ENCODE measurements around the gene PPP4R1. TPM values are rescaled to one million over a fixed set of nuclear protein-coding genes. Genes with fewer than 3 reads are reported as not detected.

Gene PPP4R1
- total RNA-seq, 1 donor from 2014 or later, result 132 TPM

GRCh38 chr18:9535430-9535991 lies 78.8 kb downstream of the PPP4R1 start:
- FAIRE-seq (peak; percentile 89), DNase-seq (ENCODE audit: low read depth) (peak; percentile 83)
- peak overlapping the region; percentile 63 for H3K4me2 ChIP-seq (ENCODE audit: low read length)
- TF ChIP-seq EZH2 (IDR thresholded peaks at IDR 0.05; ENCODE audit: insufficient read depth, low read length), result no peak
- no peak for TF ChIP-seq CTCF (IDR thresholded peaks at IDR 0.05; ENCODE audit: insufficient read depth, low read depth, low read length)
- H3K4me1 ChIP-seq (ENCODE audit: insufficient read depth, low read length), result peaks cover 13% of the 10 kb centered on the region
- peak overlapping the region; percentile 23 for H3K27ac ChIP-seq (ENCODE audit: low read depth, low read length)
- no peaks in the 10 kb centered on the region for H3K9me3 ChIP-seq (ENCODE audit: insufficient read depth, low read depth, low read length)
- H3K79me2 ChIP-seq (ENCODE audit: insufficient read depth, low read length), result no peaks in the 10 kb centered on the region
- no peak overlapping the region for H2AFZ ChIP-seq (ENCODE audit: low read depth, low read length)
- Mint-ChIP-seq H3K4me3 (ENCODE audit: unreplicated experiment) (peak overlapping the region; percentile 27), H3K36me3 (ENCODE audit: low read depth, unreplicated experiment) (peaks cover 45% of the 10 kb centered on the region), H3K27ac (ENCODE audit: unreplicated experiment) (peak overlapping the region; percentile 75), H3K4me1 (ENCODE audit: low read depth, unreplicated experiment) (peaks cover 17% of the 10 kb centered on the region), H3K27me3 (ENCODE audit: low read depth, unreplicated experiment) (no peaks in the 10 kb centered on the region), H3K9me3 (ENCODE audit: unreplicated experiment) (no peaks in the 10 kb centered on the region)
- peak overlapping the region; percentile 0 for H3K4me3 ChIP-seq (ENCODE audit: insufficient read depth, low read depth, low read length)
- no peaks in the 10 kb centered on the region for H3K27me3 ChIP-seq (ENCODE audit: insufficient read depth, low read length)
- peaks cover 3% of the 10 kb centered on the region for H3K36me3 ChIP-seq (ENCODE audit: insufficient read depth, low read length)
- peaks cover 7% of the 10 kb centered on the region for H4K20me1 ChIP-seq (ENCODE audit: insufficient read depth, low read length)
- peak overlapping the region; percentile 45 for H3K9ac ChIP-seq (ENCODE audit: low read length)

GRCh38 chr18:9534844-9535243 lies 79.5 kb downstream of the PPP4R1 start:
- Histone ChIP-seq H3K9me3 (ENCODE audit: insufficient read depth, low read depth, low read length) (no peaks in the 10 kb centered on the region), H3K27ac (ENCODE audit: low read depth, low read length) (no peak overlapping the region), H3K4me3 (ENCODE audit: insufficient read depth, low read depth, low read length) (no peak overlapping the region), H3K4me1 (ENCODE audit: insufficient read depth, low read length) (peaks cover 13% of the 10 kb centered on the region), H3K9ac (ENCODE audit: low read length) (no peak overlapping the region), H3K4me2 (ENCODE audit: low read length) (no peak overlapping the region), H3K36me3 (ENCODE audit: insufficient read depth, low read length) (peaks cover 3% of the 10 kb centered on the region), H3K27me3 (ENCODE audit: insufficient read depth, low read length) (no peaks in the 10 kb centered on the region), H4K20me1 (ENCODE audit: insufficient read depth, low read length) (peaks cover 5% of the 10 kb centered on the region), H3K79me2 (ENCODE audit: insufficient read depth, low read length) (no peaks in the 10 kb centered on the region), H2AFZ (ENCODE audit: low read depth, low read length) (no peak overlapping the region)
- DNase-seq (ENCODE audit: low read depth) (no peak), FAIRE-seq (no peak)
- Mint-ChIP-seq H3K9me3 (ENCODE audit: unreplicated experiment) (peaks cover 2% of the 10 kb centered on the region), H3K4me1 (ENCODE audit: low read depth, unreplicated experiment) (peaks cover 17% of the 10 kb centered on the region), H3K27ac (ENCODE audit: unreplicated experiment) (no peak overlapping the region), H3K27me3 (ENCODE audit: low read depth, unreplicated experiment) (no peaks in the 10 kb centered on the region), H3K4me3 (ENCODE audit: unreplicated experiment) (no peak overlapping the region), H3K36me3 (ENCODE audit: low read depth, unreplicated experiment) (peaks cover 46% of the 10 kb centered on the region)
- TF ChIP-seq EZH2 (IDR thresholded peaks at IDR 0.05; ENCODE audit: insufficient read depth, low read length) (no peak), CTCF (IDR thresholded peaks at IDR 0.05; ENCODE audit: insufficient read depth, low read depth, low read length) (no peak)

- H3K9me3 Mint-ChIP-seq (ENCODE audit: unreplicated experiment), result peaks cover 19% of the 10 kb centered on the region
- H3K36me3 Mint-ChIP-seq (ENCODE audit: low read depth, unreplicated experiment), result peaks cover 65% of the 10 kb centered on the region
- no peak overlapping the region for H3K4me3 ChIP-seq (ENCODE audit: insufficient read depth, low read depth, low read length)
- no peaks in the 10 kb centered on the region for H3K79me2 ChIP-seq (ENCODE audit: insufficient read depth, low read length)
- H3K4me1 ChIP-seq (ENCODE audit: insufficient read depth, low read length), result peaks cover 5% of the 10 kb centered on the region
- no peak overlapping the region for H2AFZ ChIP-seq (ENCODE audit: low read depth, low read length)
- H3K4me2 ChIP-seq (ENCODE audit: low read length), result no peak overlapping the region
- H4K20me1 ChIP-seq (ENCODE audit: insufficient read depth, low read length), result no peaks in the 10 kb centered on the region
- no peak overlapping the region for H3K9ac ChIP-seq (ENCODE audit: low read length)
- no peak for FAIRE-seq
- peaks cover 3% of the 10 kb centered on the region for H3K36me3 ChIP-seq (ENCODE audit: insufficient read depth, low read length)
- H3K27me3 Mint-ChIP-seq (ENCODE audit: low read depth, unreplicated experiment), result no peaks in the 10 kb centered on the region
- no peaks in the 10 kb centered on the region for H3K9me3 ChIP-seq (ENCODE audit: insufficient read depth, low read depth, low read length)
- H3K4me3 Mint-ChIP-seq (ENCODE audit: unreplicated experiment), result peak overlapping the region; percentile 34
- no peaks in the 10 kb centered on the region for H3K27me3 ChIP-seq (ENCODE audit: insufficient read depth, low read length)
- DNase-seq (ENCODE audit: low read depth), result peak; percentile 26
- TF ChIP-seq EZH2 (IDR thresholded peaks at IDR 0.05; ENCODE audit: insufficient read depth, low read length), result no peak
- no peak for TF ChIP-seq CTCF (IDR thresholded peaks at IDR 0.05; ENCODE audit: insufficient read depth, low read depth, low read length)
- H3K27ac Mint-ChIP-seq (ENCODE audit: unreplicated experiment), result peak overlapping the region; percentile 67
- H3K4me1 Mint-ChIP-seq (ENCODE audit: low read depth, unreplicated experiment), result peaks cover 17% of the 10 kb centered on the region
- no peak overlapping the region for H3K27ac ChIP-seq (ENCODE audit: low read depth, low read length)
Observed at GRCh38 chr18:9531791-9532410, 82.5 kb downstream of the PPP4R1 start.

All from astrocyte (in vitro differentiated cells and primary cell).